ENCODE data around the gene BMX. TPM values are rescaled to one million over a fixed set of nuclear protein-coding genes. Genes with fewer than 3 reads are reported as not detected.

The BMX gene
- polyA plus RNA-seq, 3 donors: 0.37 to 0.45 (median 0.38) TPM

Other genes starting within 250 kb of the BMX start
- gene ASB9, start 230.7 kb upstream of the BMX start, polyA plus RNA-seq (ENCODE audit: insufficient read length in 3 of 3): 10 to 100 TPM; 10.5 to 13.7 (median 13.5) TPM
- gene ASB11, start 185.2 kb upstream of the BMX start, polyA plus RNA-seq (ENCODE audit: insufficient read length in 3 of 3): under 1 TPM; 0.06 to 0.15 (median 0.06) TPM
- 10 to 100 TPM; 13.5 to 22.4 (median 18.9) TPM for gene PIGA, start 165.3 kb upstream of the BMX start, polyA plus RNA-seq (ENCODE audit: insufficient read length in 3 of 3)
- under 1 TPM; 0.33 to 0.53 (median 0.52) TPM for gene VEGFD, start 116.4 kb upstream of the BMX start, polyA plus RNA-seq (ENCODE audit: insufficient read length in 3 of 3)
- 1 to 10 TPM; 3.9 to 5.7 (median 5.5) TPM for gene PIR, start 7.5 kb upstream of the BMX start, polyA plus RNA-seq (ENCODE audit: insufficient read length in 3 of 3)
- 10 to 100 TPM; 52.6 to 65.1 (median 58.8) TPM for gene ACE2, start 100.2 kb downstream of the BMX start, polyA plus RNA-seq (ENCODE audit: insufficient read length in 3 of 3)
- 10 to 100 TPM; 17.7 to 28.7 (median 24.6) TPM for gene CLTRN, start 164.0 kb downstream of the BMX start, polyA plus RNA-seq (ENCODE audit: insufficient read length in 3 of 3)
- gene CA5B, start 237.5 kb downstream of the BMX start, polyA plus RNA-seq (ENCODE audit: insufficient read length in 3 of 3): 10 to 100 TPM in 1 of 3 donors, 1 to 10 TPM in 2; 6.6 to 12.3 (median 8.3) TPM

All from renal cortex interstitium (tissue), 3 donors.